SK-N-SH treated with all-trans-retinoic acid at 6 μM for 48 hours (cell line): ENCODE results near the gene WDR59.

ENCODE experiments used
- ATAC-seq: fragments of 200-7000 bp; cut with Tn5 transposase; 3 replicates; pipeline ENCODE4 v1.9.1; 2020; ENCODE audit warnings: mild to moderate bottlenecking, moderate library complexity
- ARNTL ChIP-seq: fragments of 450-650 bp; formaldehyde crosslinking; IDR thresholded peaks from 2 replicates; pipeline ENCODE4 v1.5.0; 2020; ENCODE audit warnings: low read depth, mild to moderate bottlenecking, moderate library complexity, borderline replicate concordance
- BACH2 ChIP-seq: fragments of 250-450 bp; sonication (Bioruptor Pico); IDR thresholded peaks from 2 replicates; pipeline ENCODE4 v1.9.0; 2021; ENCODE audit warnings: mild to moderate bottlenecking, borderline replicate concordance
- CSDC2 ChIP-seq: fragments of 250-450 bp; sonication (Bioruptor Pico); IDR thresholded peaks from 2 replicates; pipeline ENCODE4 v1.5.0; 2020; ENCODE audit warnings: mild to moderate bottlenecking, moderate library complexity
- ESRRG ChIP-seq: fragments of 250-450 bp; sonication (Bioruptor Pico); IDR thresholded peaks from 2 replicates; pipeline ENCODE4 v1.6.1; 2021; ENCODE audit warnings: mild to moderate bottlenecking
- ISL1 ChIP-seq: fragments of 250-450 bp; sonication (Bioruptor Pico); IDR thresholded peaks from 2 replicates; pipeline ENCODE4 v2.1.2; 2022; ENCODE audit warnings: mild to moderate bottlenecking, moderate library complexity
- PPARA ChIP-seq: fragments of 250-450 bp; sonication (Bioruptor Pico); IDR thresholded peaks from 2 replicates; pipeline ENCODE4 v1.5.0; 2020; ENCODE audit warnings: mild to moderate bottlenecking, borderline replicate concordance
- RARB ChIP-seq: fragments of 250-450 bp; sonication (Bioruptor Pico); IDR thresholded peaks from 2 replicates; pipeline ENCODE4 v1.8.0; 2021; ENCODE audit warnings: mild to moderate bottlenecking, moderate library complexity
- TCF4 ChIP-seq: fragments of 250-450 bp; sonication (Bioruptor Pico); IDR thresholded peaks from 2 replicates; pipeline ENCODE4 v1.8.0; 2021; ENCODE audit warnings: mild to moderate bottlenecking, moderate library complexity, borderline replicate concordance
- TSHZ2 ChIP-seq: fragments of 250-450 bp; sonication (Bioruptor Pico); IDR thresholded peaks from 2 replicates; pipeline ENCODE4 v1.5.0; 2020; ENCODE audit warnings: mild to moderate bottlenecking, moderate library complexity
- ZC3H10 ChIP-seq: fragments of 250-450 bp; sonication (Bioruptor Pico); IDR thresholded peaks from 2 replicates; pipeline ENCODE4 v1.5.1; 2021; ENCODE audit warnings: mild to moderate bottlenecking, moderate library complexity
- ZFP3 ChIP-seq: fragments of 250-450 bp; sonication (Bioruptor Pico); IDR thresholded peaks from 2 replicates; pipeline ENCODE4 v1.5.0; 2020; ENCODE audit warnings: mild to moderate bottlenecking, moderate library complexity
- ZFP30 ChIP-seq: fragments of 450-650 bp; formaldehyde crosslinking; IDR thresholded peaks from 2 replicates; pipeline ENCODE4 v1.5.0; 2022; ENCODE audit warnings: mild to moderate bottlenecking, moderate library complexity
- ZNF565 ChIP-seq: fragments of 450-650 bp; formaldehyde crosslinking; conservative IDR thresholded peaks from 2 replicates; pipeline ENCODE4 v1.5.0; 2020; ENCODE audit warnings: low read depth, mild to moderate bottlenecking, moderate library complexity
- ZNF8 ChIP-seq: fragments of 450-650 bp; formaldehyde crosslinking; IDR thresholded peaks from 2 replicates; pipeline ENCODE4 v1.5.0; 2020; ENCODE audit warnings: mild to moderate bottlenecking, moderate library complexity
- TF ChIP-seq, protein P1 (sequence below): fragments of 250-450 bp; sonication (Bioruptor Pico); IDR thresholded peaks from 2 replicates; pipeline ENCODE4 v1.5.1; 2021; ENCODE audit warnings: mild to moderate bottlenecking, moderate library complexity
- TF ChIP-seq, protein P2 (sequence below): fragments of 250-450 bp; sonication (Bioruptor Pico); IDR thresholded peaks from 2 replicates; pipeline ENCODE4 v1.5.1; 2020; ENCODE audit warnings: low read depth, mild to moderate bottlenecking, moderate library complexity
- TF ChIP-seq, protein P3 (sequence below): fragments of 250-450 bp; sonication (Bioruptor Pico); IDR thresholded peaks from 2 replicates; pipeline ENCODE4 v1.8.0; 2021; ENCODE audit warnings: low read depth, mild to moderate bottlenecking, moderate library complexity, borderline replicate concordance

The WDR59 gene

GRCh38 chr16:74950511-74950910 is 34.4 kb downstream of the WDR59 start:
- no peak for TF ChIP-seq TSHZ2 (CRISPR knock-in tag)
- TF ChIP-seq ZFP30 (CRISPR knock-in tag): no peak
- no peak for TF ChIP-seq RARB
- no peak for TF ChIP-seq ESRRG
- TF ChIP-seq, protein P1, sequence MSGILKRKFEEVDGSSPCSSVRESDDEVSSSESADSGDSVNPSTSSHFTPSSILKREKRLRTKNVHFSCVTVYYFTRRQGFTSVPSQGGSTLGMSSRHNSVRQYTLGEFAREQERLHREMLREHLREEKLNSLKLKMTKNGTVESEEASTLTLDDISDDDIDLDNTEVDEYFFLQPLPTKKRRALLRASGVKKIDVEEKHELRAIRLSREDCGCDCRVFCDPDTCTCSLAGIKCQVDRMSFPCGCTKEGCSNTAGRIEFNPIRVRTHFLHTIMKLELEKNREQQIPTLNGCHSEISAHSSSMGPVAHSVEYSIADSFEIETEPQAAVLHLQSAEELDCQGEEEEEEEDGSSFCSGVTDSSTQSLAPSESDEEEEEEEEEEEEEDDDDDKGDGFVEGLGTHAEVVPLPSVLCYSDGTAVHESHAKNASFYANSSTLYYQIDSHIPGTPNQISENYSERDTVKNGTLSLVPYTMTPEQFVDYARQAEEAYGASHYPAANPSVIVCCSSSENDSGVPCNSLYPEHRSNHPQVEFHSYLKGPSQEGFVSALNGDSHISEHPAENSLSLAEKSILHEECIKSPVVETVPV: no peak
- no peak for TF ChIP-seq TCF4
- no peak for TF ChIP-seq ZFP3 (CRISPR knock-in tag)
- no peak for TF ChIP-seq ARNTL (CRISPR knock-in tag)
- TF ChIP-seq ZC3H10 (CRISPR knock-in tag): no peak
- TF ChIP-seq ZNF8: no peak
- no peak for TF ChIP-seq PPARA (CRISPR knock-in tag)
- TF ChIP-seq CSDC2: no peak
- no peak for ATAC-seq

DNA sequence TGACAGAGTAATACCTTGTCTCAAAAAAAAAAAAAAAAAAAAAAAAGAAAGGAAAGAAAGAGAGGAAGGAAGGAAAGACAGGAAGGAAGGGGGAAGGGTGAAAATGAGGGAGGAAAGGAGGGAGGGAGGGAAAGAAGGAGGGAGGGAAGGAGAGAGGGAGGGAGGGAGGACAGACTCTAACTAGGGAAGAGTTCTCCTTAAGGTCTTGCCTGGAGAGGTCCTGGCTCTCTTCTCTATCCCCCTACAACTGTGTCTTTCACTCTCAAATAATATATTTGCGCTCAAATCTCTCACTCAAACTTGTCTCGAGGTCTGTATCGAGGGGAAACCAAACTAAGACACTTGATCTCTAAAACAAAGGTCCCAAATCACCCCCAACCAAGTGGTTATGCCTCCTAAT is 35.6 kb downstream of the WDR59 start:
- ATAC-seq: no peak
- TF ChIP-seq TSHZ2 (CRISPR knock-in tag) (no peak), ZNF8 (no peak), PPARA (CRISPR knock-in tag) (no peak), RARB (no peak)
- TF ChIP-seq, protein P1: no peak

DNA sequence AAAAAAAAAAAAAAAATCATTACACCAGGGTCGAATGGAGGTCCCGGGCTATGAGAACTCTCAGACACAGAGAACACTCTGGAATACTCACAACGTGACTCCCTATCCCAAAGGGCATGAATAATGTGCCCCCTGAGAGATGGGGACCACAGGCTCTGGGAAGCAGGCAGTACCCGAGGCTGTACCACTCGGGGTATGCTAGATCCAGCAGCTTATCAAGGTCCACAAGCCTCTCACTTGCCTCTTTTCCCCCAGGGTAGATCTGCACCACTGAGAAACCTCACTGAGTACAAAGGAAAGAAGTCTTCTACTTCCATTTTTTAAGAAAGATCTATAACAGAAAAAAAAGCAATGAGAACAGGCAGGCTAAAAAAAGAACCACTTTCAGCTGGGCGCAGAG is 40.5 kb downstream of the WDR59 start:
- ATAC-seq: no peak
- TF ChIP-seq ARNTL (CRISPR knock-in tag) (no peak), PPARA (CRISPR knock-in tag) (no peak), ZC3H10 (CRISPR knock-in tag) (no peak), ZNF565 (no peak), RARB (no peak), ISL1 (CRISPR knock-in tag) (no peak), ZFP3 (CRISPR knock-in tag) (no peak), CSDC2 (no peak), BACH2 (CRISPR knock-in tag) (no peak)
- TF ChIP-seq, protein P2, sequence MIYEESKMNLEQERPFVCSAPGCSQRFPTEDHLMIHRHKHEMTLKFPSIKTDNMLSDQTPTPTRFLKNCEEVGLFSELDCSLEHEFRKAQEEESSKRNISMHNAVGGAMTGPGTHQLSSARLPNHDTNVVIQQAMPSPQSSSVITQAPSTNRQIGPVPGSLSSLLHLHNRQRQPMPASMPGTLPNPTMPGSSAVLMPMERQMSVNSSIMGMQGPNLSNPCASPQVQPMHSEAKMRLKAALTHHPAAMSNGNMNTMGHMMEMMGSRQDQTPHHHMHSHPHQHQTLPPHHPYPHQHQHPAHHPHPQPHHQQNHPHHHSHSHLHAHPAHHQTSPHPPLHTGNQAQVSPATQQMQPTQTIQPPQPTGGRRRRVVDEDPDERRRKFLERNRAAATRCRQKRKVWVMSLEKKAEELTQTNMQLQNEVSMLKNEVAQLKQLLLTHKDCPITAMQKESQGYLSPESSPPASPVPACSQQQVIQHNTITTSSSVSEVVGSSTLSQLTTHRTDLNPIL: no peak
- TF ChIP-seq, protein P3, sequence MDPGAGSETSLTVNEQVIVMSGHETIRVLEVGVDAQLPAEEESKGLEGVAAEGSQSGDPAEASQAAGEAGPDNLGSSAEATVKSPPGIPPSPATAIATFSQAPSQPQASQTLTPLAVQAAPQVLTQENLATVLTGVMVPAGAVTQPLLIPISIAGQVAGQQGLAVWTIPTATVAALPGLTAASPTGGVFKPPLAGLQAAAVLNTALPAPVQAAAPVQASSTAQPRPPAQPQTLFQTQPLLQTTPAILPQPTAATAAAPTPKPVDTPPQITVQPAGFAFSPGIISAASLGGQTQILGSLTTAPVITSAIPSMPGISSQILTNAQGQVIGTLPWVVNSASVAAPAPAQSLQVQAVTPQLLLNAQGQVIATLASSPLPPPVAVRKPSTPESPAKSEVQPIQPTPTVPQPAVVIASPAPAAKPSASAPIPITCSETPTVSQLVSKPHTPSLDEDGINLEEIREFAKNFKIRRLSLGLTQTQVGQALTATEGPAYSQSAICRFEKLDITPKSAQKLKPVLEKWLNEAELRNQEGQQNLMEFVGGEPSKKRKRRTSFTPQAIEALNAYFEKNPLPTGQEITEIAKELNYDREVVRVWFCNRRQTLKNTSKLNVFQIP (CRISPR knock-in tag): no peak
